ENCODE results near the gene ZSWIM3.
"Not testable (repeated sequence)": the region's sequence is repeated elsewhere in the genome, so short reads cannot be mapped to it uniquely, and the experiment has no call there.

The ZSWIM3 gene

GRCh38 chr20:45857114-45857881 lies at the start of gene ZSWIM3, which contains the start of gene ACOT8:
ZSWIM3 (plus strand) TSS chr20:45857614; CDS start chr20:45857826, 212 bp downstream.
ACOT8 (minus strand) TSS chr20:45857392; CDS start chr20:45857315, 77 bp downstream.
- peak; percentile 84 for DNase-seq

- DNase-seq, result no peak
Observed at GRCh38 chr20:45810191-45810970, 47.0 kb upstream of the ZSWIM3 start.

- DNase-seq, result peak; percentile 90
Observed at GRCh38 chr20:45812157-45813005, 45.0 kb upstream of the ZSWIM3 start, which contains the start of gene UBE2C. UBE2C (plus strand) TSS chr20:45812644; CDS start chr20:45812696, 52 bp downstream.

GRCh38 chr20:45813006-45813340 lies 44.4 kb upstream of the ZSWIM3 start:
- no peak for DNase-seq

GRCh38 chr20:45813489-45813888 lies 43.9 kb upstream of the ZSWIM3 start:
- no peak for DNase-seq

- no peak for DNase-seq
Observed at GRCh38 chr20:45814314-45814713, 43.1 kb upstream of the ZSWIM3 start.

DNA sequence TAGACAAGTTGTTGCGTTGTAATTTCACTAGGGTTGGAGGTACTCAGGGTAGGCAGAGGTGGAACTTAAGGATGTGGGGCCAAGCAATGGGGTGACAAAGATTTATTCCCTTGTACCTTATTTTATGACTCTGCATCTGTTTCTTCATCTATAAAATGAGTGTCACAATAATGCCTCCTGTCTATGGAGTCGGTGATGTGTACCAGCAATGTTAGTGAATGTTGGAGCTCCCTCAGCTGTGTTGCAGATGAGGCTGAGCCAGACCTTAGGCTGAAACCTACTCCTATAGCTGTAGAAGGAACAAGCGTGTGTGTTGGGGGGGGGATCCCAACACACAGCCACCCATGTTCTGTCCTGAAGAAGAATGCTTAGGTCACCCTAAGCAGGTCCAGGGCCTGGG lies 40.5 kb upstream of the ZSWIM3 start:
- DNase-seq, result no peak

DNA sequence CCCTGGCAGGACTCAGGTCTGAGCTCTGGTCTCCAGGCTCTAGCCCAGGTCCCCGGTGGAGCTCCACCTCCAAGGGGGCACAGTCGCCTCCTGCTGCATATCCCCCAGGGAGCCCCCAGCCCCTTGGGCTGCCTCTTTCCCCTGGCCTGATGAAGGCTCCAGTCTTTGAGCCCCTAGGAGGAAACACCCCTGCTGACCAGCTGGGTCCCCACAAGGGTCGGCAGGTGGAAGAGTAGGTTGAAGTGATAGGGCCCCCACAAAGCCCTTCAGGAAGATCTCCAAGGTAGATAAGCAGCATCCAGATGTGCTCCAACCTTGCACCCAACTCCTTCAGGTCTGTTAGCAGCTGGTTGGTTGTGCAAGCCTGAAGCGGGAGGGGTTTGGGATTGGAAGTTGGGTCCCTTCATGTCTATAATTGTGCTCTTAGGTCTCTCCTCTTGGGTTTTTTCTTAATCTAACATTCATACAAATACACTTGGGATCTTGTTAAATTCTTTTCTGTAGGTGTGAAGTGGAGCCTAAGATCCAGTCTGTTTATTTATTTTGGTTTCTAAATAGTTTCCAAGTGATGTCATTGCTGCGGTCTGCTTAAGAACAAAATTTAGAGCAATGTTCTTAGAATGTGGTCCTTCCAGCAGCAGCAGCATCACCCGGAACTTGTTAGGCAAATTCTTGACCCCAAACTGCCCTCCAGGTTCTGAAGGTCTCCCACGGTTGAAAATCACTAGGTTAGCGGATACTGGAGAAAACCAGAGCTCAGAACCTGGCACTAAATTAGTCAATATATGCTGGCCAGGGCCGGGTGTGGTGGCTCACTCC lies 39.8 kb upstream of the ZSWIM3 start:
- no peak for DNase-seq

DNA sequence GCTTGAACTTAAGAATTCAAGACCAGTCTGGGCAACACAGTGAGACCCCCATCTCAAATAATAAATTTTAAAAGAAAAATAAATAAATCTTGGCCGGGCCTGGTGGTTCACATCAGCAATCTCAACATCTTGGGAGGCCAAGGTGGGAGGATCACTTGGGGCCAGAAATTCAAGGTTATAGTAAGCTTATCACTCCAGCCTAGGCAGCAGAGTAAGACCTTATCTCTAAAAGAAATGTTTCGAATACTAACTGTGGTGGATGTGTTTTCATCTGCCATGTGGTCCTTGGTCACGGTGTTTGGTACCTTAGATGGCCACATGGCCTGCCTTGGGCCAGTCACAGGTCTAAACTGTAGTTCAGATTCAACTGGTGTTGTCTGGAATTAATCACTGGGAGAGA lies 39.2 kb upstream of the ZSWIM3 start:
- DNase-seq, result no peak

DNA sequence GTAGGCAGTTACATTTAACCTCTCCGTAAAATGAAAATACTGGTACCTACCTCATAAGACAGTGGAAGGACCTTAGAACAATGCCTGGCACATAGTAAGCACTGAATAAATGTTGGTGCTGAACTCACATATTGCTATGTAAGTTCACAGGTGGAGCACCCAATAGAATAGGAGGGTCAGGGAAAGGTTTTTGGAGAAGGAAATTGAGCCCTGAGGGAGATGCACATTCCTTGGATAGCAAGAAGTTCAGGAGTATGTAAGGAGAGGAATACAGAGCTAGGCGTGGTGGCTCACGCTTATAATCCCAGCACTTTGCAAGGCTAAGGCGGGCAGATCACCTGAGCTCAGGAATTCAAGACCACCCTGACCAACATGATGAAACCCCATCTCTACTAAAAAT lies 37.9 kb upstream of the ZSWIM3 start:
- DNase-seq, result no peak

DNA sequence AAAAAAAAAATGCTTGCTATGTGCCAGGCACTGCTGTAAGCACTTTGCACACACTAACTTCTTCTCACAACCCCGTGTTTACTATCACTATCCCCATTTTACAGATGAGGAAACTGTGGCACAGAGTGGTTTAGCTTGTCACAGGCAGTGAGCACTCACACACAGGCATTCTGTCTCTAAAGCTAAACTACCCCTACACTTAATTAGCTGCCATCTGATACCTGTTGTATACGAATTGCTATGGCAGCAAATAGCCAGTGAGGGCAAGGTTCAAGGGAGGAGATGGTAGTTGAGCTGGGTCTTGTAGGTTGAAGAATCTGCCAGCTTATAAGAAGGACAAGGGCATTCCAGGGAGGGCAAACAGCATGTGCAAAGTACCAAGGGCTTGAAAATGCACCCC lies 35.5 kb upstream of the ZSWIM3 start:
- DNase-seq, result no peak

DNA sequence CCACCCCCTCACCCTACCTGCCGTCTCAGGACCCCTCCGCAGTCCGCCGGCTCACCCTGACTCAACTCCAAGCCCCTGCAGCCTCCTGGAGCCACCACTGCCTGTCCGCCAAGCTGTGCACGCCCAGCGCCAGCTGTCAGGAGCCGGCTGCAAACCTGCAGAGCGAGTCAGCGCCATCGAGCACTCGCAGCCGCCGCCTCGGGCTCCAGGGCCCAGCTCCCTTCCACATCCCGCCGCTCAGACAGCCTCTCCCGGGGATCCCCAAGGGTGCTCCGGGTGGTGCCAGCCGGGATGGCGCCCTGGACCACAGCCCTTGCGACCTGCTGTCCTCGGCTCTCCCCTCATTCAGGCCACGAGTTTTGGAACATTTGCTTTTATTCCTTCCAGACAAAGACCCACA lies 34.6 kb upstream of the ZSWIM3 start:
- DNase-seq, result no peak

DNA sequence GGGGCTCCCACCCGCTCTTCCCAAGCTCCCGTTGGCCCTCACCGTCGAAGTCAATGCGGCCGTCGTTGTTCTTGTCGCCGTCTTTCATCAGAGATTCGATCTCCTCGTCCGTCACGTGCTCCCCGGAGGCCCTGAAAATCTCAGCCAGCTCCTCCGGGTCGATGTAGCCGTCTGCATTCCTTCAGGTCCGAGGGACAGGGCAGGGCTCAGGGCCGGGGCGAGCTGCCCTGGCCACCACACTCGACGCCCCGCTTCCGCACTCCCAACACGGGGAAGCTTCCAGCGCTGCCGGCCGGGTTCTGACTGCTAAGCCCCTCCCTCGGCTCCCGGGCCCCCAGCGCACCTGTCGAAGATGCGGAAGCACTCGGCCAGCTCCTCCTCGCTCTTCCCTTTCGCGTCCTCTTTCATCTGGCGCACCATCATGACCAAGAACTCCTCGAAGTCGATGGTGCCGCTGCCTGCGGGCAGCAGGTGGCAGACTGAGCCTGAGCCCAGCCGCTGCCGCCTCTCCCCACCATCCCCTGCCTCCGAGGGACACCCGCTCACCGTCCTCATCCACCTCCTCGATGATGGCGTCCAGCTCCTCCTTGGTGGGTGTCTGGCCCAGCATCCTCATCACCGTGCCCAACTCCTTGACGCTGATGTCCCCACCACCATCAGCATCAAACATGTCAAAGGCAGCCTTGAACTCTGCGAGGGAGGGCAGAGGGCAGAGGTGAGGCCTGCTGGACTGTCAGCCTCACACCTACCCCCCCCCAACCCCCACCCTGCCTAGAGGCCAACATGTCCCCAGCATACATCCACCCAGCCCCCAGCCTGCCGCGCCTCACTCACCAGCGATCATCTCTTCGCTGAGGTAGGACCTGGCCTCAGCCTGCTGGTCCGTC lies 33.2 kb upstream of the ZSWIM3 start:
- DNase-seq, result peak; percentile 27

GRCh38 chr20:45826381-45827019 lies 30.9 kb upstream of the ZSWIM3 start:
- no peak for DNase-seq

- no peak for DNase-seq
Observed at GRCh38 chr20:45827030-45827652, 30.3 kb upstream of the ZSWIM3 start, which contains the start of gene TNNC2. TNNC2 (minus strand) TSS chr20:45827312; CDS start chr20:45827248, 64 bp downstream.

DNA sequence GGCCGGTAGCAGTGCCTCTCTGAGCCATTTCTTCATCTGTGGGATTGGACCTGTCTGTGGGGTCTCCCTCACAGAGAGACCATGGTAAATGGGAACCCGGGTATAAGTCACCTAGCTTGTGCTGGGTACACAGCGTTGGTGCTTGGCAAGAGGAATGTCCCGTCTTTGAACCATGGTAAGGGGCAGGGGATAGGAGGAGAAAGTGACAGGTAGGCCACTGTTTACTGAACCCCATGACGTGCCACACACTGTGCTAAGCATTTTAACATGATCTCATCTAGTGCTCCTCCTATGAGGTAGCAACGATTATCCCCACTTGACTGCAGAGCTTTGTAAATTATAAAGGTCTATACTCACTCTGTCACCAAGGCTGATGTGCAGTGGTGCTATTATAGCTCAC lies 29.7 kb upstream of the ZSWIM3 start:
- no peak for DNase-seq

DNA sequence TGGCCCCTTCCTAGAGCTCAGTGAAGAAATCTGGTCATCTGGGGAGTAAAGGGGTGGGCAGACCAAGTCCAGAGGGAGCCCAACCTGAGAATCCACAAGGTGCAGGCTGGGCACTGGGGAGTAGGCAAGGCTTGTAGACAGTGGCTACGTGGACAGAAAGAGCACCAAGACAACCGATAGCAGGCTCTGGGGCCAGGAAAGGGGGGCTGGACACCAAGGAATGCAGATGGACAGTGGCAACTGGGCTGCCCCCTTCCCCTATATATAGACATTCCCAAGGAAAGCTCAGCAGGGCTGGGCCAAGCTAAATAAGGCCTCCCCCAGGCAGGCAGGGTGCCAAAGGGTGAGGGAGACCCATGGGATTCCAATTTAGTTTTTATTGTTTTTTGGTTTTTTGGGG lies 28.8 kb upstream of the ZSWIM3 start:
- DNase-seq, result no peak

DNA sequence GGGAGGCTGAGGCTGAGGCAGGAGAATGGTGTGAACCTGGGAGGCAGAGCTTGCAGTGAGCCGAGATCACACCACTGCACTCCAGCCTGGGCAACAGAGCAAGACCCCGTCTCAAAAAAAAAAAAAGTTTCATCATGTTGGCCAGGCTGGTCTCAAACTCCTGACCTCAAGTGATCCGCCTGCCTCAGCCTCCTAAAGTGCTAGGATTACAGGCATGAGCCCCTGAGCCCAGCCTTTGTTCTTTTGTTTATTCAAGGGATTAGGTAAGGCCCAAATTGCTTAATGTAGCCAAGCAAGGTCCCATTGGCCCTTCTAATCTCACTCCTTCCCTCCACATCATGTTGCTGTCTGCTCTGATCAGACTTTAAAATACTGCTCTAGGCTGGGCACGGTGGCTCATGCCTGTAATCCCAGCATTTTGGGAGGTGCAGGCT lies 27.7 kb upstream of the ZSWIM3 start:
- not testable (repeated sequence) for DNase-seq

GRCh38 chr20:45832619-45833018 lies 24.8 kb upstream of the ZSWIM3 start:
- no peak for DNase-seq
